Transverse colon (tissue), 1 donor: ENCODE data around the gene EFNA5.

ENCODE experiments used
- EP300 ChIP-seq: sonication (generic); formaldehyde crosslinking; IDR thresholded peaks from one replicate; pipeline ENCODE4 v1.6.1; 2017; ENCODE audit warnings: antibody characterized with exemption, low read depth
- POLR2A ChIP-seq: fragments of 450-650 bp; IDR thresholded peaks from one replicate; pipeline ENCODE4 v1.6.1; 2016; ENCODE audit warnings: antibody characterized with exemption, mild to moderate bottlenecking, moderate library complexity

DNA sequence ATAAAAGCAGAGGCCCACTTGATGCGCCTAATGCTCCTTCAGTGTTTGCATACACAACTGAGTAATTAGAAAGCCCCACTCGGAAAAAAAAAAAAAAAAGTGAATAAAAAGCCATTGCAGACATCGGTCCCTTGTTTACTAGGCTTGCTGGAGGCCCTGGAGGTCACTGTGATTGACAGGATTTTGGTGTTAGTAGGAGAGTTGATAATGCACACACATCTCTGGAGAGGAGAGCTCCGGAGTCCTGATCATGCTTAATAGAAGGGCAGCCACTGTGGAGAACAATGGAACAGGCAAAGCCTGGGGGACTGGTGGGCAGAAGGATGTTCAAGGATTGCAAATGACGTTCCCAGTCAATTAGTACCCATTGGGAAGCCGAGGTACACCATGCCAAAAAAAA, 152.5 kb downstream of the EFNA5 start:
- TF ChIP-seq POLR2A (no peak), EP300 (no peak)
